Smooth muscle cell (in vitro differentiated cells): ENCODE measurements around the gene PHETA2. TPM values are rescaled to one million over a fixed set of nuclear protein-coding genes. Genes with fewer than 3 reads are reported as not detected.
"Not testable (repeated sequence)": the region's sequence is repeated elsewhere in the genome, so short reads cannot be mapped to it uniquely, and the experiment has no call there.

Experiments used
- DNase-seq: peaks from one replicate; lab custom pipeline; 2025; ENCODE audit not compliant: unreplicated experiment; lab: John Stamatoyannopoulos, UW
- H2AFZ ChIP-seq: fragments of 200-600 bp; sonication (generic); 2 replicates; pipeline ENCODE4 v1.6.0; 2016; ENCODE audit warnings: antibody characterized with exemption, low read depth, mild to moderate bottlenecking
- H3F3A ChIP-seq: fragments of 200-600 bp; sonication (generic); 2 replicates; pipeline ENCODE4 v1.6.0; 2017; ENCODE audit warnings: antibody characterized with exemption, low read depth
- H3K27ac ChIP-seq: fragments of 200-600 bp; sonication (generic); 2 replicates; pipeline ENCODE4 v1.5.1; 2016; ENCODE audit warnings: low read depth, mild to moderate bottlenecking
- H3K27me3 ChIP-seq: fragments of 200-600 bp; sonication (generic); 2 replicates; pipeline ENCODE4 v1.6.1; 2016; ENCODE audit warnings: low read depth, mild to moderate bottlenecking
- H3K36me3 ChIP-seq: fragments of 200-600 bp; sonication (generic); 2 replicates; pipeline ENCODE4 v1.5.1; 2016; ENCODE audit warnings: low read depth
- H3K4me1 ChIP-seq: fragments of 200-600 bp; sonication (generic); 2 replicates; pipeline ENCODE4 v1.5.1; 2016; ENCODE audit warnings: low read depth
- H3K4me2 ChIP-seq: fragments of 200-600 bp; sonication (generic); 2 replicates; pipeline ENCODE4 v1.6.0; 2016; ENCODE audit warnings: mild to moderate bottlenecking
- H3K4me3 ChIP-seq: fragments of 200-600 bp; sonication (generic); 2 replicates; pipeline ENCODE4 v1.5.1; 2016; ENCODE audit warnings: mild to moderate bottlenecking
- H3K79me2 ChIP-seq: fragments of 200-600 bp; sonication (generic); 2 replicates; pipeline ENCODE4 v1.6.0; 2016; ENCODE audit warnings: low read depth, mild to moderate bottlenecking
- H3K9ac ChIP-seq: fragments of 200-600 bp; sonication (generic); 2 replicates; pipeline ENCODE4 v1.6.0; 2016; ENCODE audit warnings: low read depth
- H3K9me3 ChIP-seq: fragments of 200-600 bp; sonication (generic); replicated peaks from 2 replicates; pipeline ENCODE4 v1.5.1; 2016; ENCODE audit warnings: low read depth
- H4K20me1 ChIP-seq: fragments of 200-600 bp; sonication (generic); 2 replicates; pipeline ENCODE4 v1.6.0; 2016; ENCODE audit warnings: low read depth
- WGBS: methylation state at CpG from one replicate; pipeline ENCODE4 v1.1.7; 2016; ENCODE audit warnings: low lambda C conversion rate; 5-methylcytosine and 5-hydroxymethylcytosine counted together
- polyA plus RNA-seq: library from polyadenylated mRNA; unstranded; fragments of >200 nt; fragmentation: Nextera tagmentation; extraction: Ambion mirVana; gene quantifications from 2 replicates; pipeline ENCODE4 v1.2.1, GENCODE V29; 2016
- total RNA-seq: library from RNA; depleted of rRNA; stranded (reverse); fragments of >200 nt; gene quantifications from 2 replicates; pipeline ENCODE4 v1.2.3, GENCODE V29; 2014
- TF ChIP-seq, protein P1 (sequence below): fragments of 200-600 bp; sonication (generic); IDR thresholded peaks from 2 replicates; pipeline ENCODE4 v1.5.1; 2017; ENCODE audit warnings: borderline replicate concordance, mild to moderate bottlenecking, antibody characterized with exemption; ENCODE audit not compliant: insufficient read depth, poor library complexity, severe bottlenecking

The PHETA2 gene
- total and polyA plus RNA-seq, 2 experiments from 2014 or later: 6.7 to 15.9 TPM

DNA sequence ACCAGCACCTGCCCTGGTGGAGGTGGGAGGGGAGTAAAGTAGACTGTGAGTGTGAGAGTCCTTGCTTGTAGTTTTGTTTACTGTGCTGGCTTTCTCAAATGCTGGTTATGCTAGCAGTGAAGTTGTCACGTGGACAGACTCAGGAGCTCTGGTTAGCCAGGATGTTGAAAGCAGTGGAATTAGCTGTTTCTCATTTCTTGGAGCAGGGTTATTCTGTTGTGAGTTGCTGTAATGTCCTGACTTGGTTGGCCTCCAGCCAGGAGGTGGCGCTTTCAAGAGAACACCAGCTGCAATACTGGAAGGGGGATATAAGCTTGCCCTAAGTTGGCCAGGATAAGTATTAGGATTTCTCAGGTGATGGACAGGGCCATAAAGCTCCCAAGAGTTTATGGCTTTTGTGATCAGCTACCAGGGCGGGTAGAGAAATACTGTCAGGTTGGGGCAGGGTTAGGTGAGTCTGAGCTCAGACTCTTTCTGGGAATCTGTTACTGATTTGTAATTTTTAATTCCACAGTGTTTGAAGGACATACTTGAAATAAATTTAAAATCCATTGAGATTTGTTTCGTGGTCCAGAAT is 42.9 kb downstream of the PHETA2 start:
- Histone ChIP-seq H3K36me3 (no peaks in the 10 kb centered on the region), H3K27me3 (no peaks in the 10 kb centered on the region), H3K27ac (no peak overlapping the region), H4K20me1 (no peaks in the 10 kb centered on the region), H3K9me3 (no peaks in the 10 kb centered on the region), H3F3A (no peaks in the 10 kb centered on the region), H3K4me2 (no peak overlapping the region), H3K9ac (no peak overlapping the region), H3K4me1 (peaks cover 5% of the 10 kb centered on the region), H3K79me2 (no peaks in the 10 kb centered on the region), H2AFZ (no peak overlapping the region), H3K4me3 (no peak overlapping the region)
- no peak for DNase-seq
- TF ChIP-seq, protein P1, sequence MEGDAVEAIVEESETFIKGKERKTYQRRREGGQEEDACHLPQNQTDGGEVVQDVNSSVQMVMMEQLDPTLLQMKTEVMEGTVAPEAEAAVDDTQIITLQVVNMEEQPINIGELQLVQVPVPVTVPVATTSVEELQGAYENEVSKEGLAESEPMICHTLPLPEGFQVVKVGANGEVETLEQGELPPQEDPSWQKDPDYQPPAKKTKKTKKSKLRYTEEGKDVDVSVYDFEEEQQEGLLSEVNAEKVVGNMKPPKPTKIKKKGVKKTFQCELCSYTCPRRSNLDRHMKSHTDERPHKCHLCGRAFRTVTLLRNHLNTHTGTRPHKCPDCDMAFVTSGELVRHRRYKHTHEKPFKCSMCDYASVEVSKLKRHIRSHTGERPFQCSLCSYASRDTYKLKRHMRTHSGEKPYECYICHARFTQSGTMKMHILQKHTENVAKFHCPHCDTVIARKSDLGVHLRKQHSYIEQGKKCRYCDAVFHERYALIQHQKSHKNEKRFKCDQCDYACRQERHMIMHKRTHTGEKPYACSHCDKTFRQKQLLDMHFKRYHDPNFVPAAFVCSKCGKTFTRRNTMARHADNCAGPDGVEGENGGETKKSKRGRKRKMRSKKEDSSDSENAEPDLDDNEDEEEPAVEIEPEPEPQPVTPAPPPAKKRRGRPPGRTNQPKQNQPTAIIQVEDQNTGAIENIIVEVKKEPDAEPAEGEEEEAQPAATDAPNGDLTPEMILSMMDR: no peak
- WGBS: 53% methylated on average over 4 of the region's 4 CpGs

DNA sequence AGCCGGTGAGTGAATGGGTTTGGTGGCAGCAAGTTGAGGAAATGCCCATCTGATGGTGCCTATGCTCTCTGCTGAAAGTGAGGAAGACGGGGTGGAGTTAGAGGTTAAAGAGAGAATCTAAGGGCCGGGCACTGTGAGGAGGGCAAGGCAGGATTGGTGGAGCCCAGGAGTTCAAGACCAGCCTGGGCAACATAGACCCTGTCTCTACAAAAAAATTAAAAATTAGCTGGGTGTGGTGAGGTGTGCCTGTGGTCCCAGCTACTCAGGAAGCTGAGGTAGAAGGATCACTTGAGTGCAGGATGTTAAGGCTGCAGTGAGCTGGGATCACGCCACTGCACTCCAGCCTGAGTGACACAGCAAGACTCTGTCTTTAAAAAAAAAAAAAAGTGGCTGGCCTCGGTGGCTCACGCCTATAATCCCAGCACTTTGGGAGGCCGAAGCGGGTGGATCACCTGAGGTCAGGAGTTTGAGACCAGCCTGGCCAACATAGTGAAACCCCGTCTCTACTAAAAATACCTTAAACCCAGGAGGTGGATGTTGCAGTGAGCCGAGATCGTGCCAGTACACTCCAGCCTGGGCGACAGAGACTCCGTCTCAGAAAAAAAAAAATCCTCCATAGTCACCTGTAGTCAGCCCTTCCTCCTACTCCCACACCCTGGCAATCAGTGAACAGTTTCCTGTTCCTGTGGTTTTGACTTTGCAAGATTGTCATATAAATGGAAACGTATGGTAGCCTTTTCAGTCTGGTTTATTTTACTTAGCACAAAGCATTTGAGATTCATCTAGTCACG is 46.4 kb downstream of the PHETA2 start:
- not testable (repeated sequence) for H3F3A ChIP-seq, H3K36me3 ChIP-seq, H3K4me1 ChIP-seq, H3K9ac ChIP-seq, DNase-seq, H3K79me2 ChIP-seq, H3K4me2 ChIP-seq, H3K27me3 ChIP-seq, H2AFZ ChIP-seq, H3K27ac ChIP-seq, H4K20me1 ChIP-seq, H3K9me3 ChIP-seq, H3K4me3 ChIP-seq
- 87% methylated on average over 15 of the region's 15 CpGs for WGBS

DNA sequence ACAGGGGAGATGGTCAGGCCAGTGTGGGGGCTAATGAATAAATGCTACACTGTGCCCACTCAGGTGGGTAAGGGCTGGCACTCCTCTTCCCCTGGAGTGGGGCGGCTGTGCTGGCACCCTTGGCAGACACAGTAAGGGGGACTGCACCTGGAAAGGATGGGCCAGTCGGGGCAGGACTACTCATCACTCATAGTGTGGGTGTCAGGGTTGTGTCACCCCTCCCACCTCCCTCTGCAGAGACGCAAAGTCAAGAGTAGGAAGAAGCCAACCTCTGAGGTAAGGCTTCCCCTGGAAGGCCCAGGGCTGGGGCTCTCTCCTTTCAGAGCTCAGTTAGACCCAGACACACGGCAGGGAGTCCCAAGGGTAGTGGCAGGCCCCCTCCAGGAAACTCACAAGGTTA is 49.5 kb downstream of the PHETA2 start:
- H3K9me3 ChIP-seq, H3K9ac ChIP-seq, H4K20me1 ChIP-seq, H3K27ac ChIP-seq, H3K36me3 ChIP-seq, H3F3A ChIP-seq, H2AFZ ChIP-seq, H3K4me1 ChIP-seq, H3K4me2 ChIP-seq, H3K27me3 ChIP-seq, DNase-seq, H3K79me2 ChIP-seq, H3K4me3 ChIP-seq: not testable (repeated sequence)
- no CpG with 5 or more reads among the region's 4 CpGs for WGBS

DNA sequence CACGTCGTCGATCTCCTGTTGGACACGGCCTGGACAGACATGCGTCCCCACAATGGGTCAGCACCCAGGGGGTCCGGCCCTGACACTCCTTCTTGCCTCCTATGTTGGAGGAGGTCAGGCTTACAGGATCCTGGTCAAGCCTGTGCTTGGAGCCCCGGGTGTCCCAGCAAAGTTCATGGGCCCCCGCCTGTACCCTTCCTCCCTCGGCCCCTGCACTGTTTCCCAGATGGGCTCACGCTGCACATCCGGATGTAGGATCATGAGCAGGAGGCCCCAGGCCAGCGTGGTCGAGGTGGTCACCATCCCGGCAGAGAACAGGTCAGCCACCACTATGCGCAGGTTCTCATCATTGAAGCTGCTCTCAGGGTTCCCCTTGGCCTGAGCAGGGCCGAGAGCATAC is 53.6 kb downstream of the PHETA2 start:
- H3K79me2 ChIP-seq: no peaks in the 10 kb centered on the region

DNA sequence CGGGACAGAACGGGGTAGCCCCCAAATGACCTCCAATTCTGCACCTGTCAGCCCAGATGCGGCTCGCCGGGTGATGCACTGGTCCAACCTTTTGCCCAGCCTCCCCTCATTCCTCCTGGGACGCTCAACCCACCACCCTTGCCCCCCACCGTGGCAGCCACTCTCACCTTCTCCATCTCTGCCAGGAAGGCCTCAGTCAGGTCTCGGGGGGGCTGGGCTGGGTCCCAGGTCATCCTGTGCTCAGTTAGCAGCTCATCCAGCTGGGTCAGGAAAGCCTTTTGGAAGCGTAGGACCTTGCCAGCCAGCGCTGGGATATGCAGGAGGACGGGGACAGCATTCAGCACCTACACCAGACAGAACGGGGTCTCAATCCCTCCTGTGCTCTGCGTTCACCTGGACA is 54.0 kb downstream of the PHETA2 start:
- not testable (repeated sequence) for DNase-seq, H3K4me3 ChIP-seq, H3K27me3 ChIP-seq, H3K4me2 ChIP-seq, H3K79me2 ChIP-seq, H4K20me1 ChIP-seq, H3K27ac ChIP-seq, H3K9ac ChIP-seq, H3K4me1 ChIP-seq, H2AFZ ChIP-seq, H3F3A ChIP-seq, H3K36me3 ChIP-seq, H3K9me3 ChIP-seq
- 96% methylated on average over 12 of the region's 13 CpGs for WGBS

More for the DNA sequence above, 53.6 kb downstream of the PHETA2 start:
- TF ChIP-seq, protein P1: no peak
- H3K4me2 ChIP-seq: no peak overlapping the region
- H3K27ac ChIP-seq: no peak overlapping the region
- DNase-seq: no peak
- H3K4me1 ChIP-seq: no peaks in the 10 kb centered on the region
- 95% methylated on average over 16 of the region's 16 CpGs for WGBS
- no peaks in the 10 kb centered on the region for H3K36me3 ChIP-seq
- no peaks in the 10 kb centered on the region for H3K27me3 ChIP-seq
- no peaks in the 10 kb centered on the region for H3K9me3 ChIP-seq
- H2AFZ ChIP-seq: no peak overlapping the region
- H3F3A ChIP-seq: no peaks in the 10 kb centered on the region
- H3K9ac ChIP-seq: no peak overlapping the region
- H3K4me3 ChIP-seq: no peak overlapping the region
- no peaks in the 10 kb centered on the region for H4K20me1 ChIP-seq
